ENCODE results near the gene SLC22A5. TPM values are rescaled to one million over a fixed set of nuclear protein-coding genes. Genes with fewer than 3 reads are reported as not detected.

The SLC22A5 gene
- total and polyA plus RNA-seq, 2 of the 8 experiments (the other 6 are each of a cell fraction or from before 2014, with no cell fraction given), result 4.0 to 9.0 TPM

DNA sequence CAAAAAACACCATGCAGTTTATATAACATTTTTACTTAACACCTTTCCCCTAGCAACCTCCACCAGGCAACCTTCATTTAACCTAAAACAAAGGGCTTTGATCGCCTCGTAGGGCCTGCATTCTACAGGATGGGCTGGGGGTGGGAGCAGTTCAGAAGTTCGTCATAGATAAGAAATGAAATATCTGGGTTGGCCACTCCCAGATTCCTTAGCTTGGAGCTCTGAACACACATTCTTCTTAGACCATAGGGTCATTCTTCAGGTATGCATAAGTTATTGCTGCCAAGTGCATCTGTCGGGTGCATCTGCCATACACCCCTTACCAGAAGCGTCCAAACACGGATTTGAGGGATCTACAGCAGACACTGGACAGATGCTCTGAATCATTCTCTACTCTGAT is 4.3 kb upstream of the SLC22A5 start:
- no peak overlapping the region for H2BK5ac ChIP-seq (ENCODE audit: low read depth, low read length)
- no peak for DNase-seq (ENCODE audit: low read depth in 1 of 2, low spot score in 2 of 2)
- TF ChIP-seq, protein P1, sequence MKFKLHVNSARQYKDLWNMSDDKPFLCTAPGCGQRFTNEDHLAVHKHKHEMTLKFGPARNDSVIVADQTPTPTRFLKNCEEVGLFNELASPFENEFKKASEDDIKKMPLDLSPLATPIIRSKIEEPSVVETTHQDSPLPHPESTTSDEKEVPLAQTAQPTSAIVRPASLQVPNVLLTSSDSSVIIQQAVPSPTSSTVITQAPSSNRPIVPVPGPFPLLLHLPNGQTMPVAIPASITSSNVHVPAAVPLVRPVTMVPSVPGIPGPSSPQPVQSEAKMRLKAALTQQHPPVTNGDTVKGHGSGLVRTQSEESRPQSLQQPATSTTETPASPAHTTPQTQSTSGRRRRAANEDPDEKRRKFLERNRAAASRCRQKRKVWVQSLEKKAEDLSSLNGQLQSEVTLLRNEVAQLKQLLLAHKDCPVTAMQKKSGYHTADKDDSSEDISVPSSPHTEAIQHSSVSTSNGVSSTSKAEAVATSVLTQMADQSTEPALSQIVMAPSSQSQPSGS (IDR thresholded peaks at IDR 0.05; ENCODE audit: low read length), result no peak
- no peak for TF ChIP-seq ZNF274 (IDR thresholded peaks at IDR 0.05; ENCODE audit: borderline replicate concordance, extremely low read depth, low read length)
- no peak for TF ChIP-seq POLR2AphosphoS5 (IDR thresholded peaks at IDR 0.05; ENCODE audit: low read depth, low read length)
- no peak for TF ChIP-seq EZH2 (IDR thresholded peaks at IDR 0.05; ENCODE audit: low read depth, low read length, severe bottlenecking)
- no peak for TF ChIP-seq KDM4A (IDR thresholded peaks at IDR 0.05; ENCODE audit: low read depth, low read length, severe bottlenecking)
- no peak for TF ChIP-seq GTF2F1 (IDR thresholded peaks at IDR 0.05; ENCODE audit: borderline replicate concordance, low read depth, low read length)
- no peak for TF ChIP-seq CHD2 (IDR thresholded peaks at IDR 0.05; ENCODE audit: low read length)
- TF ChIP-seq CBX5 (IDR thresholded peaks at IDR 0.05; ENCODE audit: low read depth, low read length), result no peak
- TF ChIP-seq CTBP2 (IDR thresholded peaks at IDR 0.05; ENCODE audit: borderline replicate concordance, insufficient read depth, insufficient read length, low read length), result no peak
- TF ChIP-seq CEBPB (IDR thresholded peaks at IDR 0.05; ENCODE audit: low read depth, low read length), result no peak
- TF ChIP-seq BACH1 (IDR thresholded peaks at IDR 0.05; ENCODE audit: low read length), result no peak
- TF ChIP-seq CREB1 (IDR thresholded peaks at IDR 0.05), result no peak
- TF ChIP-seq HDAC2 (IDR thresholded peaks at IDR 0.05; ENCODE audit: borderline replicate concordance in 1 of 2, low read depth in 2 of 2, low read length in 2 of 2), result no peak

More for the DNA sequence above, 4.3 kb upstream of the SLC22A5 start:
- Histone ChIP-seq H3K79me2 (ENCODE audit: control insufficient read depth in 1 of 2, insufficient read depth in 2 of 2, low read length in 2 of 2) (no peaks in the 10 kb centered on the region), H3K23me2 (ENCODE audit: low read depth, low read length) (peaks cover 9% of the 10 kb centered on the region; the same call in 1 of the 2 replicates), H2BK120ac (replicated peaks; ENCODE audit: low read depth, low read length) (no peak overlapping the region), H2BK20ac (ENCODE audit: low read length) (no peak overlapping the region), H3K23ac (ENCODE audit: insufficient read length) (no peak overlapping the region), H3K9ac (replicated peaks in 1 of 4; ENCODE audit: extremely low read depth in 1 of 4, low read depth in 3 of 4, low read length in 3 of 4) (no peak overlapping the region), H3K14ac (ENCODE audit: insufficient read length) (no peak overlapping the region), H4K5ac (ENCODE audit: insufficient read length, low read depth, low read length) (no peak overlapping the region), H4K8ac (ENCODE audit: extremely low read depth, insufficient read depth, low read length) (no peak overlapping the region), H3K4me2 (ENCODE audit: insufficient read depth in 1 of 2, low read depth in 2 of 2, low read length in 2 of 2) (no peak overlapping the region), H3K4me1 (replicated peaks in 1 of 4; ENCODE audit: control insufficient read depth in 3 of 4, insufficient read depth in 4 of 4, low read length in 3 of 4) (peaks cover 0 to under 1% (median under 1%) of the 10 kb centered on the region in 4 experiments; a peak in 2 of 7 replicates), H3K27me3 (replicated peaks in 1 of 4; ENCODE audit: control insufficient read depth in 3 of 4, extremely low read depth in 1 of 4, insufficient read depth in 3 of 4, low read length in 3 of 4) (peaks cover 0 to 3% (median 3%) of the 10 kb centered on the region in 4 experiments; a peak in 5 of 7 replicates), H3K9me3 (ENCODE audit: insufficient read depth in 2 of 2, low read depth in 1 of 2, low read length in 1 of 2) (no peaks in the 10 kb centered on the region), H3K56ac (replicated peaks; ENCODE audit: insufficient read length, low read depth, low read length) (no peak overlapping the region), H4K91ac (replicated peaks; ENCODE audit: insufficient read length, low read length) (no peak overlapping the region), H2AK5ac (ENCODE audit: low read depth, low read length) (no peak overlapping the region), H2AFZ (ENCODE audit: low read length) (no peak overlapping the region), H2BK15ac (ENCODE audit: low read length) (no peak overlapping the region), H3K18ac (ENCODE audit: extremely low read depth, low read length) (no peak overlapping the region), H2BK12ac (ENCODE audit: low read depth, low read length) (no peak overlapping the region), H3K4me3 (ENCODE audit: extremely low read depth in 1 of 4, insufficient read depth in 2 of 4, low read depth in 3 of 4, low read length in 4 of 4) (no peak overlapping the region), H3K27ac (ENCODE audit: low read depth, low read length) (no peak overlapping the region), H4K20me1 (replicated peaks in 1 of 2; ENCODE audit: control insufficient read depth in 1 of 2, insufficient read depth in 2 of 2, low read length in 2 of 2) (no peaks in the 10 kb centered on the region), H3K36me3 (ENCODE audit: control insufficient read depth in 2 of 4, insufficient read depth in 4 of 4, low read length in 3 of 4) (no peaks in the 10 kb centered on the region), H3K79me1 (ENCODE audit: low read depth, low read length) (no peaks in the 10 kb centered on the region; the same call in 1 of the 2 replicates), H3K4ac (replicated peaks; ENCODE audit: insufficient read length, low read depth, low read length) (no peak overlapping the region)
- FAIRE-seq, result no peak
- ChIA-PET POLR2A (ENCODE audit: partially characterized antibody) (no interaction called here), CTCF (ENCODE audit: partially characterized antibody) (interaction anchor here (0.7 to 1.3 kb wide), 3 partner anchors 13 to 300 kb away, joined by 3 to 5 read pairs (median 3); no protein-coding TSS in a partner anchor)
- 86% methylated on average over 6 of the region's 6 CpGs; no CpG with 5 or more reads in 1 of the 2 experiments for WGBS, 2 experiments (ENCODE audit: extremely low coverage in 1 of 2, insufficient coverage in 1 of 2, insufficient read length in 1 of 2, insufficient replicate concordance in 2 of 2, low coverage in 1 of 2, low lambda C conversion rate in 2 of 2, missing lambda C conversion rate in 1 of 2)

Measured in H1 (cell line).